HepG2 (cell line): Measurements from ENCODE around the gene EFEMP2. TPM values are rescaled to one million over a fixed set of nuclear protein-coding genes. Genes with fewer than 3 reads are reported as not detected.

Source experiments
- ARNTL ChIP-seq: sonication (generic); formaldehyde crosslinking; IDR thresholded peaks from 2 replicates; pipeline ENCODE4 v1.4.0; 2020; ENCODE audit warnings: mild to moderate bottlenecking, missing genetic modification reagents
- CBX1 ChIP-seq: IDR thresholded peaks from one replicate; pipeline ENCODE4 v1.6.1; 2016; ENCODE audit warnings: antibody characterized with exemption, low read depth
- CHD4 ChIP-seq: fragments of 200-600 bp; sonication (generic); IDR thresholded peaks from 2 replicates; pipeline ENCODE4 v1.7.0; 2017; ENCODE audit warnings: mild to moderate bottlenecking, low read length, borderline replicate concordance
- ELF1 ChIP-seq: sonication (generic); formaldehyde crosslinking; IDR thresholded peaks from 2 replicates; pipeline ENCODE4 v1.4.0; 2020; ENCODE audit warnings: missing genetic modification reagents
- ESRRA ChIP-seq: sonication (generic); formaldehyde crosslinking; IDR thresholded peaks from 2 replicates; pipeline ENCODE4 v1.5.1; 2020; ENCODE audit warnings: mild to moderate bottlenecking, low read depth, missing genetic modification reagents
- ETV6 ChIP-seq: sonication (generic); formaldehyde crosslinking; conservative IDR thresholded peaks from 2 replicates; pipeline ENCODE4 v1.4.0; 2020; ENCODE audit warnings: missing genetic modification reagents
- HDAC2 ChIP-seq: sonication (generic); formaldehyde crosslinking; IDR thresholded peaks from 2 replicates; pipeline ENCODE4 v1.4.0; 2020; ENCODE audit warnings: missing genetic modification reagents
- HHEX ChIP-seq: IDR thresholded peaks from 2 replicates; pipeline ENCODE4 v1.6.1; 2016; ENCODE audit warnings: control low read depth
- HNRNPLL ChIP-seq: fragments of 200-400 bp; formaldehyde crosslinking; IDR thresholded peaks from 2 replicates; pipeline ENCODE4 v1.6.1; 2017; ENCODE audit warnings: mild to moderate bottlenecking, low read depth, low read length; ENCODE audit not compliant: poor library complexity, severe bottlenecking
- HOXA3 ChIP-seq: sonication (generic); formaldehyde crosslinking; IDR thresholded peaks from 2 replicates; pipeline ENCODE4 v1.5.0; 2020; ENCODE audit warnings: missing genetic modification reagents
- KLF13 ChIP-seq: sonication (generic); formaldehyde crosslinking; IDR thresholded peaks from 2 replicates; pipeline ENCODE4 v1.4.0; 2020; ENCODE audit warnings: mild to moderate bottlenecking, missing genetic modification reagents
- NR2F6 ChIP-seq, 2 experiments: IDR thresholded peaks; 2 replicates each; pipeline ENCODE4 v1.6.1; 2016; ENCODE audit warnings: antibody characterized with exemption in 1 of 2, mild to moderate bottlenecking in 1 of 2
- PHF8 ChIP-seq: sonication (generic); formaldehyde crosslinking; IDR thresholded peaks from 2 replicates; pipeline ENCODE4 v1.5.0; 2020; ENCODE audit warnings: missing genetic modification reagents
- RFXANK ChIP-seq: IDR thresholded peaks from 2 replicates; pipeline ENCODE4 v1.6.1; 2016
- SALL1 ChIP-seq: sonication (generic); formaldehyde crosslinking; IDR thresholded peaks from 2 replicates; pipeline ENCODE4 v1.8.0; 2022; ENCODE audit warnings: mild to moderate bottlenecking, missing genetic modification reagents
- SIN3A ChIP-seq: IDR thresholded peaks from 2 replicates; pipeline ENCODE4 v1.6.1; 2011; ENCODE audit warnings: low read depth, mild to moderate bottlenecking, control low read depth, low read length, borderline replicate concordance
- TCF7L2 ChIP-seq: IDR thresholded peaks from 2 replicates; pipeline ENCODE4 v1.6.1; 2011; ENCODE audit warnings: mild to moderate bottlenecking, low read depth, low read length, moderate library complexity
- ZNF205 ChIP-seq: IDR thresholded peaks from 2 replicates; pipeline ENCODE4 v1.6.1; 2018; ENCODE audit warnings: missing biosample characterization, missing genetic modification reagents
- ZNF34 ChIP-seq: sonication (generic); formaldehyde crosslinking; IDR thresholded peaks from 2 replicates; pipeline ENCODE4 v1.4.0; 2020; ENCODE audit warnings: mild to moderate bottlenecking, missing genetic modification reagents, borderline replicate concordance
- ZNF382 ChIP-seq: sonication (generic); formaldehyde crosslinking; IDR thresholded peaks from 2 replicates; pipeline ENCODE4 v1.5.0; 2020; ENCODE audit warnings: missing genetic modification reagents, mild to moderate bottlenecking, borderline replicate concordance
- ZNF563 ChIP-seq: sonication (generic); formaldehyde crosslinking; IDR thresholded peaks from 2 replicates; pipeline ENCODE4 v1.8.0; 2022; ENCODE audit warnings: mild to moderate bottlenecking, moderate library complexity, missing genetic modification reagents
- polyA plus RNA-seq, 8 experiments: library from polyadenylated mRNA; depleted of rRNA in 3 of 8; stranded (reverse) in 7 of 8; unstranded in 1 of 8; fragments of >200 nt; fragmentation: Illumina TruSeq in 4 of 8; extraction: Trizol in 4 of 8; gene quantifications; 2 replicates each; pipeline versions ENCODE4 v1.2.1 to v1.2.3, GENCODE V29; 2011 to 2016; ENCODE audit warnings: low read depth in 4 of 8, missing spikeins in 1 of 8, mixed read lengths in 1 of 8; ENCODE audit not compliant: insufficient read depth in 1 of 8
- total RNA-seq, 5 experiments: library from RNA; depleted of rRNA; stranded (reverse); fragments of >200 nt; fragmentation: Illumina TruSeq; extraction: Trizol; gene quantifications; 2 replicates each; pipeline ENCODE4 v1.2.3, GENCODE V29; 2016; ENCODE audit warnings: low read depth in 1 of 5
- TF ChIP-seq, protein P1 (sequence below): sonication (generic); formaldehyde crosslinking; IDR thresholded peaks from 2 replicates; pipeline ENCODE4 v1.8.0; 2022; ENCODE audit warnings: mild to moderate bottlenecking, missing genetic modification reagents; ENCODE audit not compliant: insufficient replicate concordance
- TF ChIP-seq, protein P2 (sequence below): sonication (generic); formaldehyde crosslinking; IDR thresholded peaks from 2 replicates; pipeline ENCODE4 v1.9.0; 2022; ENCODE audit warnings: low read depth, missing genetic modification reagents
- TF ChIP-seq, protein P3 (sequence below): sonication (generic); formaldehyde crosslinking; IDR thresholded peaks from 2 replicates; pipeline ENCODE4 v1.8.1; 2023; ENCODE audit warnings: missing genetic modification reagents, mild to moderate bottlenecking, borderline replicate concordance
- TF ChIP-seq, protein P4 (sequence below): sonication (generic); formaldehyde crosslinking; IDR thresholded peaks from 2 replicates; pipeline ENCODE4 v1.5.0; 2020; ENCODE audit warnings: missing genetic modification reagents

The EFEMP2 gene
- total and polyA plus RNA-seq, 2 of the 13 experiments (the other 11 are each of a cell fraction or from before 2014, with no cell fraction given), result 7.4 to 29.7 TPM

DNA sequence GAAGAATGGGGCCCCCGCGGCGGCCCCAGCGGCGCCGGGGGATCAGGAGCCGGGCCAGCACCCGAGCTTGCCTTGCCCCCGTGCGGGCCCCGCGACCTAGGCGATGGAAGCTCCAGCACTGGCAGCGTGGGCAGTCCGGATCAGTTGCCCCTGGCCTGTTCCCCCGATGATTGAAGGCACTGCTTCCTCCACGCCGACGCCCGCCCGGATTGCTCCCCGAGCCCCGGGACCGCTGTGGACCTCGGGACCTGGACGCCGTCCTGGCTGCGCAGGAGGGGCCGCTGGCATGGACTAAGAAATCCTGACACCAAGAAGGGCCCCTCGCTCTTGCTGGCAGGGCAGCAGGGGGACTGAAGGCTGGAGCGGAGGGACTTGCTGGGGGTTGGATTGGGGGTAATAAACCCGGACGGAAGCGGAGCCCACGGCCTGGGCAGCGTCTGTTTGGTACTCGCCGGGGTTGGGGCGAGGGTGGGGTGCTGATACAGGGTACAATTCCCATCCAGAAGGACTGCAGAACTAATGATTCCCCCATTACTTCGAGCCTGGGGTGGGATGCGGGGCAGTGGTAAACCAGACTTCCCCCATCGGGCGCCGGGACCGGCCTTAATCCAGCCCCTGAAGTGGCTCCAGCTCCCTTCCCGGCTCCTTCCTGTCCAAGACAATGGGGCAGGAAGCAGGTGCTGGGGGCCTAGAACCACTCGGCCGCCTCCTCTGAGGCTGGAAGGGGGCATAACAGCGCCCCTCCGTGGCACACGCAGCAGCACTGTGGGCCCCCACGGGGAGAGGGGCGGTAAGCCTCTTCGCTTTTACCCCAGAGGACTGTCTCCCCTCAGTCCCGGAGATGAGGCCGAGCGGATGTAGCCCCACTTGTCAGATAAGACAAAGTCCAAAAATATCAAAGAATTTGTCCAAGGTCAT lies 18.9 kb upstream of the EFEMP2 start (continued):
- TF ChIP-seq KLF13 (CRISPR knock-in tag) (peak; percentile 25; the same call in 1 of the 2 replicates), SALL1 (CRISPR knock-in tag) (peak; percentile 92), ELF1 (CRISPR knock-in tag) (peak; percentile 26; the same call in 1 of the 2 replicates), HDAC2 (CRISPR knock-in tag) (peak; percentile 45; the same call in 1 of the 2 replicates), ZNF34 (CRISPR knock-in tag) (no peak), HHEX (no peak), ARNTL (CRISPR knock-in tag) (0 out of 2 replicates have a peak, but pooled peaks have one; percentile 42), HOXA3 (CRISPR knock-in tag) (peak; percentile 63), SIN3A (peak; percentile 69), ZNF563 (CRISPR knock-in tag) (no peak), ESRRA (CRISPR knock-in tag) (peak; percentile 80), CHD4 (no peak), TCF7L2 (no peak), ZNF382 (no peak), RFXANK (CRISPR knock-in tag) (0 out of 2 replicates have a peak, but pooled peaks have one; percentile 49), ZNF205 (peak; percentile 34), HNRNPLL (no peak), ETV6 (CRISPR knock-in tag) (no peak), NR2F6 (IDR thresholded peaks at IDR 0.05) (no peak), NR2F6 (CRISPR knock-in tag; IDR thresholded peaks at IDR 0.05) (0 out of 2 replicates have a peak, but pooled peaks have one; percentile 25), PHF8 (CRISPR knock-in tag) (peak; percentile 45; the same call in 1 of the 2 replicates), CBX1 (peak; percentile 21)
- TF ChIP-seq, protein P1, sequence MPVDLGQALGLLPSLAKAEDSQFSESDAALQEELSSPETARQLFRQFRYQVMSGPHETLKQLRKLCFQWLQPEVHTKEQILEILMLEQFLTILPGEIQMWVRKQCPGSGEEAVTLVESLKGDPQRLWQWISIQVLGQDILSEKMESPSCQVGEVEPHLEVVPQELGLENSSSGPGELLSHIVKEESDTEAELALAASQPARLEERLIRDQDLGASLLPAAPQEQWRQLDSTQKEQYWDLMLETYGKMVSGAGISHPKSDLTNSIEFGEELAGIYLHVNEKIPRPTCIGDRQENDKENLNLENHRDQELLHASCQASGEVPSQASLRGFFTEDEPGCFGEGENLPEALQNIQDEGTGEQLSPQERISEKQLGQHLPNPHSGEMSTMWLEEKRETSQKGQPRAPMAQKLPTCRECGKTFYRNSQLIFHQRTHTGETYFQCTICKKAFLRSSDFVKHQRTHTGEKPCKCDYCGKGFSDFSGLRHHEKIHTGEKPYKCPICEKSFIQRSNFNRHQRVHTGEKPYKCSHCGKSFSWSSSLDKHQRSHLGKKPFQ, result peak; percentile 25
- TF ChIP-seq, protein P2, sequence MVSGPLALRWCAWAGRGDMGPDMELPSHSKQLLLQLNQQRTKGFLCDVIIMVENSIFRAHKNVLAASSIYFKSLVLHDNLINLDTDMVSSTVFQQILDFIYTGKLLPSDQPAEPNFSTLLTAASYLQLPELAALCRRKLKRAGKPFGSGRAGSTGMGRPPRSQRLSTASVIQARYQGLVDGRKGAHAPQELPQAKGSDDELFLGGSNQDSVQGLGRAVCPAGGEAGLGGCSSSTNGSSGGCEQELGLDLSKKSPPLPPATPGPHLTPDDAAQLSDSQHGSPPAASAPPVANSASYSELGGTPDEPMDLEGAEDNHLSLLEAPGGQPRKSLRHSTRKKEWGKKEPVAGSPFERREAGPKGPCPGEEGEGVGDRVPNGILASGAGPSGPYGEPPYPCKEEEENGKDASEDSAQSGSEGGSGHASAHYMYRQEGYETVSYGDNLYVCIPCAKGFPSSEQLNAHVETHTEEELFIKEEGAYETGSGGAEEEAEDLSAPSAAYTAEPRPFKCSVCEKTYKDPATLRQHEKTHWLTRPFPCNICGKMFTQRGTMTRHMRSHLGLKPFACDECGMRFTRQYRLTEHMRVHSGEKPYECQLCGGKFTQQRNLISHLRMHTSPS (CRISPR knock-in tag), result peak; percentile 69
- TF ChIP-seq, protein P3, sequence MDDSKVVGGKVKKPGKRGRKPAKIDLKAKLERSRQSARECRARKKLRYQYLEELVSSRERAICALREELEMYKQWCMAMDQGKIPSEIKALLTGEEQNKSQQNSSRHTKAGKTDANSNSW, result peak; percentile 45; the same call in 1 of the 2 replicates
- TF ChIP-seq, protein P4, sequence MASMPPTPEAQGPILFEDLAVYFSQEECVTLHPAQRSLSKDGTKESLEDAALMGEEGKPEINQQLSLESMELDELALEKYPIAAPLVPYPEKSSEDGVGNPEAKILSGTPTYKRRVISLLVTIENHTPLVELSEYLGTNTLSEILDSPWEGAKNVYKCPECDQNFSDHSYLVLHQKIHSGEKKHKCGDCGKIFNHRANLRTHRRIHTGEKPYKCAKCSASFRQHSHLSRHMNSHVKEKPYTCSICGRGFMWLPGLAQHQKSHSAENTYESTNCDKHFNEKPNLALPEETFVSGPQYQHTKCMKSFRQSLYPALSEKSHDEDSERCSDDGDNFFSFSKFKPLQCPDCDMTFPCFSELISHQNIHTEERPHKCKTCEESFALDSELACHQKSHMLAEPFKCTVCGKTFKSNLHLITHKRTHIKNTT (CRISPR knock-in tag), result no peak
